GM23248 (cell line): ENCODE results near the gene THRA.

Experiments used
- EZH2 ChIP-seq: fragments of 200-600 bp; sonication (generic); IDR thresholded peaks from 2 replicates; pipeline ENCODE4 v1.6.1; 2018; ENCODE audit warnings: antibody characterized with exemption, mild to moderate bottlenecking; ENCODE audit not compliant: insufficient read depth, poor library complexity, severe bottlenecking
- EZH2phosphoT487 ChIP-seq: fragments of 200-600 bp; sonication (generic); IDR thresholded peaks from 2 replicates; pipeline ENCODE4 v1.6.1; 2018; ENCODE audit warnings: antibody characterized with exemption, moderate library complexity, mild to moderate bottlenecking, low read depth; ENCODE audit not compliant: insufficient read depth

- TF ChIP-seq EZH2 (no peak), EZH2phosphoT487 (no peak)
Observed at GRCh38 chr17:40021451-40021971, 41.3 kb upstream of the THRA start.
